ENCODE results near the gene VAMP8.

GRCh38 chr2:85607268-85608215 is 30.2 kb downstream of the VAMP8 start:
- TF ChIP-seq, protein P1, sequence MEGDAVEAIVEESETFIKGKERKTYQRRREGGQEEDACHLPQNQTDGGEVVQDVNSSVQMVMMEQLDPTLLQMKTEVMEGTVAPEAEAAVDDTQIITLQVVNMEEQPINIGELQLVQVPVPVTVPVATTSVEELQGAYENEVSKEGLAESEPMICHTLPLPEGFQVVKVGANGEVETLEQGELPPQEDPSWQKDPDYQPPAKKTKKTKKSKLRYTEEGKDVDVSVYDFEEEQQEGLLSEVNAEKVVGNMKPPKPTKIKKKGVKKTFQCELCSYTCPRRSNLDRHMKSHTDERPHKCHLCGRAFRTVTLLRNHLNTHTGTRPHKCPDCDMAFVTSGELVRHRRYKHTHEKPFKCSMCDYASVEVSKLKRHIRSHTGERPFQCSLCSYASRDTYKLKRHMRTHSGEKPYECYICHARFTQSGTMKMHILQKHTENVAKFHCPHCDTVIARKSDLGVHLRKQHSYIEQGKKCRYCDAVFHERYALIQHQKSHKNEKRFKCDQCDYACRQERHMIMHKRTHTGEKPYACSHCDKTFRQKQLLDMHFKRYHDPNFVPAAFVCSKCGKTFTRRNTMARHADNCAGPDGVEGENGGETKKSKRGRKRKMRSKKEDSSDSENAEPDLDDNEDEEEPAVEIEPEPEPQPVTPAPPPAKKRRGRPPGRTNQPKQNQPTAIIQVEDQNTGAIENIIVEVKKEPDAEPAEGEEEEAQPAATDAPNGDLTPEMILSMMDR (IDR thresholded peaks at IDR 0.05; ENCODE audit: extremely low read depth in 1 of 2, insufficient read depth in 1 of 2, low read depth in 1 of 2, low read length in 2 of 2): no peak
- TF ChIP-seq POLR2AphosphoS5 (IDR thresholded peaks at IDR 0.05; ENCODE audit: insufficient read depth, low read depth, low read length) (no peak), POLR2A (IDR thresholded peaks at IDR 0.05; ENCODE audit: low read depth, low read length) (no peak), MAX (IDR thresholded peaks at IDR 0.05; ENCODE audit: insufficient read depth, insufficient read length) (no peak), JUN (IDR thresholded peaks at IDR 0.05; ENCODE audit: borderline replicate concordance, insufficient read depth, insufficient read length, low read depth) (no peak), EZH2 (IDR thresholded peaks at IDR 0.05; ENCODE audit: borderline replicate concordance, low read depth, low read length, severe bottlenecking) (no peak), MYC (IDR thresholded peaks at IDR 0.05; ENCODE audit: low read depth, low read length) (no peak), GATA2 (IDR thresholded peaks at IDR 0.05; ENCODE audit: insufficient read depth, insufficient read length, low read depth, low read length) (no peak), FOS (IDR thresholded peaks at IDR 0.05; ENCODE audit: borderline replicate concordance, insufficient read depth, low read length) (no peak)

All from endothelial cell of umbilical vein (primary cell).